ENCODE results near the gene CNTNAP5. TPM values are rescaled to one million over a fixed set of nuclear protein-coding genes. Genes with fewer than 3 reads are reported as not detected.

CNTNAP5 gene
- total and polyA plus RNA-seq, 2 of the 4 experiments (the other 2 are of a cell fraction) = not detected

GRCh38 chr2:124670187-124670586, 645.1 kb downstream of the CNTNAP5 start:
- no peaks in the 10 kb centered on the region for H3K27me3 ChIP-seq (ENCODE audit: control insufficient read depth, insufficient read depth, low read length)
- no peak overlapping the region for H2AFZ ChIP-seq (replicated peaks; ENCODE audit: low read length, poor library complexity)
- H3K14ac ChIP-seq (replicated peaks; ENCODE audit: low read depth, low read length) = no peak overlapping the region
- H2AK9ac ChIP-seq (replicated peaks; ENCODE audit: low read depth, low read length, poor library complexity) = no peak overlapping the region
- no peak overlapping the region for H3K4me2 ChIP-seq (ENCODE audit: low read depth, low read length)
- BruUV-seq (replicated peaks) = no TSS peak
- TF ChIP-seq BHLHE40 (IDR thresholded peaks at IDR 0.05; ENCODE audit: low read depth, low read length) = no peak
- TF ChIP-seq MAZ (IDR thresholded peaks at IDR 0.05; ENCODE audit: borderline replicate concordance, low read depth, low read length) = no peak
- TF ChIP-seq MAFK (IDR thresholded peaks at IDR 0.05; ENCODE audit: low read depth, low read length) = peak; percentile 81
- no peaks in the 10 kb centered on the region for H3K36me3 ChIP-seq (ENCODE audit: control insufficient read depth, insufficient read depth, low read length)
- no peak overlapping the region for H2AK5ac ChIP-seq (ENCODE audit: low read depth, low read length)
- no peaks in the 10 kb centered on the region for H3K79me1 ChIP-seq (ENCODE audit: low read depth in 1 of 2, low read length in 2 of 2)
- H2BK20ac ChIP-seq (ENCODE audit: low read depth, low read length) = no peak overlapping the region
- no peak overlapping the region for H2BK5ac ChIP-seq (ENCODE audit: low read depth, low read length, poor library complexity, severe bottlenecking)
- peak overlapping the region; percentile 73; the same call in 1 of the 2 replicates for H2BK120ac ChIP-seq (ENCODE audit: low read depth, low read length)
- dilution Hi-C loops (cut with HindIII; ENCODE audit: low sequenced_read_pairs, unreplicated experiment) (no loop called here), in situ Hi-C loops (cut with MboI; ENCODE audit: low sequenced_read_pairs) (no loop called here), intact Hi-C loops (cut with micrococcal nuclease) (no loop called here)
- no peak overlapping the region for H3K27ac ChIP-seq (ENCODE audit: insufficient read depth, low read length)
- H3K9me3 ChIP-seq (ENCODE audit: control insufficient read depth, insufficient read depth, low read length) = no peaks in the 10 kb centered on the region
- H3K4me3 ChIP-seq (ENCODE audit: insufficient read depth, low read depth, low read length) = no peak overlapping the region
- H4K20me1 ChIP-seq (ENCODE audit: insufficient read depth, low read length) = no peaks in the 10 kb centered on the region
- H3K4me1 ChIP-seq (ENCODE audit: control insufficient read depth, insufficient read depth, low read length) = peaks cover 6% of the 10 kb centered on the region
- ChIA-PET CTCF (no interaction called here), POLR2A (ENCODE audit: unreplicated experiment) (no interaction called here)
- DNase-seq (no peak), ATAC-seq (ENCODE audit: low read depth) (no peak)
- peaks cover 9% of the 10 kb centered on the region; the same call in 1 of the 2 replicates for H3K9me1 ChIP-seq (ENCODE audit: insufficient read depth, low read length)
- no peak overlapping the region for H3K23ac ChIP-seq (ENCODE audit: low read depth, low read length)
- H2BK15ac ChIP-seq (ENCODE audit: low read depth, low read length) = no peak overlapping the region
- no peak overlapping the region for H3K4ac ChIP-seq (ENCODE audit: low read depth, low read length)
- no peak overlapping the region for H3K56ac ChIP-seq (ENCODE audit: extremely low read depth, insufficient read depth, low read length)
- H4K91ac ChIP-seq (ENCODE audit: insufficient read depth, low read depth, low read length) = no peak overlapping the region
- H3K18ac ChIP-seq (ENCODE audit: low read depth, low read length) = no peak overlapping the region
- H3K9ac ChIP-seq (ENCODE audit: low read depth, low read length) = no peak overlapping the region
- H4K8ac ChIP-seq (ENCODE audit: low read depth in 2 of 2, low read length in 2 of 2) = no peak overlapping the region
- no peak overlapping the region for H4K5ac ChIP-seq (ENCODE audit: low read depth, low read length)

All from IMR-90 (cell line).